ENCODE data around the gene RNF213. TPM values are rescaled to one million over a fixed set of nuclear protein-coding genes. Genes with fewer than 3 reads are reported as not detected.
"Not testable (repeated sequence)": the region's sequence is repeated elsewhere in the genome, so short reads cannot be mapped to it uniquely, and the experiment has no call there.

Gene RNF213
- total and polyA plus RNA-seq, 4 donors, result 45.1 to 78.3 (median 59.3) TPM

- not testable (repeated sequence) for DNase-seq (ENCODE audit: low read depth in 4 of 6, low spot score in 6 of 6); H3K9me3 ChIP-seq (ENCODE audit: control insufficient read depth, insufficient read depth, low read length); H3K27me3 ChIP-seq (ENCODE audit: control insufficient read depth, insufficient read depth, low read length); H3K27ac ChIP-seq (ENCODE audit: low read depth, low read length); H3K4me3 ChIP-seq (ENCODE audit: low read depth, low read length)
- 91% methylated on average over 2 of the region's 2 CpGs for WGBS (ENCODE audit: insufficient coverage)
- Histone ChIP-seq H3K36me3 (ENCODE audit: control insufficient read depth, insufficient read depth, low read length) (peaks cover 10% of the 10 kb centered on the region), H3K4me1 (ENCODE audit: control insufficient read depth, insufficient read depth, low read length) (peaks cover 28% of the 10 kb centered on the region)
Measured at GRCh38 chr17:80258296-80258695, 2.4 kb upstream of the RNF213 start.

GRCh38 chr17:80259457-80260068 lies 1.1 kb upstream of the RNF213 start:
- peak overlapping the region; percentile 24 for H3K4me3 ChIP-seq (ENCODE audit: low read depth, low read length)
- WGBS (ENCODE audit: insufficient coverage), result 44% methylated on average over 14 of the region's 18 CpGs
- H3K4me1 ChIP-seq (ENCODE audit: control insufficient read depth, insufficient read depth, low read length), result peaks cover 41% of the 10 kb centered on the region
- H3K27me3 ChIP-seq (ENCODE audit: control insufficient read depth, insufficient read depth, low read length), result no peaks in the 10 kb centered on the region
- no peaks in the 10 kb centered on the region for H3K9me3 ChIP-seq (ENCODE audit: control insufficient read depth, insufficient read depth, low read length)
- no peak for DNase-seq (ENCODE audit: low read depth in 4 of 6, low spot score in 6 of 6)
- no peak overlapping the region for H3K27ac ChIP-seq (ENCODE audit: low read depth, low read length)
- H3K36me3 ChIP-seq (ENCODE audit: control insufficient read depth, insufficient read depth, low read length), result peaks cover 11% of the 10 kb centered on the region

- WGBS (ENCODE audit: insufficient coverage), result 0% methylated on average over 52 of the region's 63 CpGs
- Histone ChIP-seq H3K36me3 (ENCODE audit: control insufficient read depth, insufficient read depth, low read length) (peaks cover 14% of the 10 kb centered on the region), H3K27me3 (ENCODE audit: control insufficient read depth, insufficient read depth, low read length) (no peaks in the 10 kb centered on the region), H3K27ac (ENCODE audit: low read depth, low read length) (no peak overlapping the region), H3K9me3 (ENCODE audit: control insufficient read depth, insufficient read depth, low read length) (no peaks in the 10 kb centered on the region), H3K4me1 (ENCODE audit: control insufficient read depth, insufficient read depth, low read length) (peaks cover 41% of the 10 kb centered on the region), H3K4me3 (ENCODE audit: low read depth, low read length) (peak overlapping the region; percentile 24)
- peak in 4 of 6 donors; percentile 28 to 82 (median 59) for DNase-seq (ENCODE audit: low read depth in 4 of 6, low spot score in 6 of 6)
Measured at GRCh38 chr17:80260069-80260535, 550 bp upstream of the RNF213 start.

- H3K4me1 ChIP-seq (ENCODE audit: control insufficient read depth, insufficient read depth, low read length), result peaks cover 41% of the 10 kb centered on the region
- peak overlapping the region; percentile 81 for H3K27ac ChIP-seq (ENCODE audit: low read depth, low read length)
- 2% methylated on average over 42 of the region's 45 CpGs for WGBS (ENCODE audit: insufficient coverage)
- no peaks in the 10 kb centered on the region for H3K9me3 ChIP-seq (ENCODE audit: control insufficient read depth, insufficient read depth, low read length)
- DNase-seq (ENCODE audit: low read depth in 4 of 6, low spot score in 6 of 6), result peak in 4 of 6 donors; percentile 26 to 74 (median 50)
- no peaks in the 10 kb centered on the region for H3K27me3 ChIP-seq (ENCODE audit: control insufficient read depth, insufficient read depth, low read length)
- H3K36me3 ChIP-seq (ENCODE audit: control insufficient read depth, insufficient read depth, low read length), result peaks cover 14% of the 10 kb centered on the region
- peak overlapping the region; percentile 68 for H3K4me3 ChIP-seq (ENCODE audit: low read depth, low read length)
Measured at GRCh38 chr17:80261159-80261894, 675 bp downstream of the RNF213 start.

- Histone ChIP-seq H3K36me3 (ENCODE audit: control insufficient read depth, insufficient read depth, low read length) (peaks cover 14% of the 10 kb centered on the region), H3K4me1 (ENCODE audit: control insufficient read depth, insufficient read depth, low read length) (peaks cover 41% of the 10 kb centered on the region), H3K27ac (ENCODE audit: low read depth, low read length) (peak overlapping the region; percentile 81), H3K4me3 (ENCODE audit: low read depth, low read length) (peak overlapping the region; percentile 68), H3K9me3 (ENCODE audit: control insufficient read depth, insufficient read depth, low read length) (no peaks in the 10 kb centered on the region), H3K27me3 (ENCODE audit: control insufficient read depth, insufficient read depth, low read length) (no peaks in the 10 kb centered on the region)
- 44% methylated on average over 8 of the region's 8 CpGs for WGBS (ENCODE audit: insufficient coverage)
- DNase-seq (ENCODE audit: low read depth in 4 of 6, low spot score in 6 of 6), result no peak
Measured at GRCh38 chr17:80261895-80262279, 1.2 kb downstream of the RNF213 start.

- H3K4me1 ChIP-seq (ENCODE audit: control insufficient read depth, insufficient read depth, low read length), result peaks cover 41% of the 10 kb centered on the region
- no peaks in the 10 kb centered on the region for H3K9me3 ChIP-seq (ENCODE audit: control insufficient read depth, insufficient read depth, low read length)
- WGBS (ENCODE audit: insufficient coverage), result 46% methylated on average over 3 of the region's 3 CpGs
- no peak for DNase-seq (ENCODE audit: low read depth in 4 of 6, low spot score in 6 of 6)
- H3K27me3 ChIP-seq (ENCODE audit: control insufficient read depth, insufficient read depth, low read length), result no peaks in the 10 kb centered on the region
- H3K4me3 ChIP-seq (ENCODE audit: low read depth, low read length), result no peak overlapping the region
- peaks cover 14% of the 10 kb centered on the region for H3K36me3 ChIP-seq (ENCODE audit: control insufficient read depth, insufficient read depth, low read length)
- H3K27ac ChIP-seq (ENCODE audit: low read depth, low read length), result no peak overlapping the region
Measured at GRCh38 chr17:80262291-80262690, 1.6 kb downstream of the RNF213 start.

GRCh38 chr17:80262775-80263244 lies 2.2 kb downstream of the RNF213 start:
- H3K27me3 ChIP-seq (ENCODE audit: control insufficient read depth, insufficient read depth, low read length), result no peaks in the 10 kb centered on the region
- peak overlapping the region; percentile 48 for H3K27ac ChIP-seq (ENCODE audit: low read depth, low read length)
- WGBS (ENCODE audit: insufficient coverage), result 47% methylated on average over 2 of the region's 8 CpGs
- no peaks in the 10 kb centered on the region for H3K9me3 ChIP-seq (ENCODE audit: control insufficient read depth, insufficient read depth, low read length)
- H3K36me3 ChIP-seq (ENCODE audit: control insufficient read depth, insufficient read depth, low read length), result peaks cover 14% of the 10 kb centered on the region
- no peak overlapping the region for H3K4me3 ChIP-seq (ENCODE audit: low read depth, low read length)
- no peak for DNase-seq (ENCODE audit: low read depth in 4 of 6, low spot score in 6 of 6)
- H3K4me1 ChIP-seq (ENCODE audit: control insufficient read depth, insufficient read depth, low read length), result peaks cover 41% of the 10 kb centered on the region

GRCh38 chr17:80263253-80264204 lies 2.9 kb downstream of the RNF213 start:
- peaks cover 41% of the 10 kb centered on the region for H3K4me1 ChIP-seq (ENCODE audit: control insufficient read depth, insufficient read depth, low read length)
- WGBS (ENCODE audit: insufficient coverage), result 64% methylated on average over 13 of the region's 19 CpGs
- no peaks in the 10 kb centered on the region for H3K9me3 ChIP-seq (ENCODE audit: control insufficient read depth, insufficient read depth, low read length)
- peaks cover 14% of the 10 kb centered on the region for H3K36me3 ChIP-seq (ENCODE audit: control insufficient read depth, insufficient read depth, low read length)
- peak overlapping the region; percentile 48 for H3K27ac ChIP-seq (ENCODE audit: low read depth, low read length)
- no peaks in the 10 kb centered on the region for H3K27me3 ChIP-seq (ENCODE audit: control insufficient read depth, insufficient read depth, low read length)
- DNase-seq (ENCODE audit: low read depth in 4 of 6, low spot score in 6 of 6), result peak in 3 of 6 donors; percentile 9 to 77 (median 76)
- peak overlapping the region; percentile 24 for H3K4me3 ChIP-seq (ENCODE audit: low read depth, low read length)

Measured in spinal cord (tissue), 10 donors.